Left ventricle myocardium superior (tissue), 1 donor: ENCODE data around the gene RBM20. TPM values are rescaled to one million over a fixed set of nuclear protein-coding genes. Genes with fewer than 3 reads are reported as not detected.
"Not testable (repeated sequence)": the region's sequence is repeated elsewhere in the genome, so short reads cannot be mapped to it uniquely, and the experiment has no call there.

Experiments
- ATAC-seq: fragments of 200-7000 bp; cut with Tn5 transposase; one replicate; pipeline ENCODE4 v1.9.1; 2020; ENCODE audit warnings: mild to moderate bottlenecking, moderate library complexity
- DNase-seq: peaks from one replicate; pipeline ENCODE4 v3.0.0-alpha.2; 2020
- intact Hi-C: fragments of 100-400 bp; cut with micrococcal nuclease; formaldehyde crosslinking; loops from one replicate; pipeline ENCODE4 v1.11.0; 2022
- total RNA-seq: library from RNA; stranded (reverse); fragmentation: NEBNext Ultra II Directional; extraction: Animal tissue kit (Norgen Biotek cat#: 25700); gene quantifications from one replicate; pipeline ENCODE4 v1.2.1, GENCODE V29; 2021
- donor health status: DM: no; HTN: yes; CAD: no; lungs with severe emphysema.

RBM20 gene
- total RNA-seq, 1 donor from 2014 or later = 114 TPM

DNA sequence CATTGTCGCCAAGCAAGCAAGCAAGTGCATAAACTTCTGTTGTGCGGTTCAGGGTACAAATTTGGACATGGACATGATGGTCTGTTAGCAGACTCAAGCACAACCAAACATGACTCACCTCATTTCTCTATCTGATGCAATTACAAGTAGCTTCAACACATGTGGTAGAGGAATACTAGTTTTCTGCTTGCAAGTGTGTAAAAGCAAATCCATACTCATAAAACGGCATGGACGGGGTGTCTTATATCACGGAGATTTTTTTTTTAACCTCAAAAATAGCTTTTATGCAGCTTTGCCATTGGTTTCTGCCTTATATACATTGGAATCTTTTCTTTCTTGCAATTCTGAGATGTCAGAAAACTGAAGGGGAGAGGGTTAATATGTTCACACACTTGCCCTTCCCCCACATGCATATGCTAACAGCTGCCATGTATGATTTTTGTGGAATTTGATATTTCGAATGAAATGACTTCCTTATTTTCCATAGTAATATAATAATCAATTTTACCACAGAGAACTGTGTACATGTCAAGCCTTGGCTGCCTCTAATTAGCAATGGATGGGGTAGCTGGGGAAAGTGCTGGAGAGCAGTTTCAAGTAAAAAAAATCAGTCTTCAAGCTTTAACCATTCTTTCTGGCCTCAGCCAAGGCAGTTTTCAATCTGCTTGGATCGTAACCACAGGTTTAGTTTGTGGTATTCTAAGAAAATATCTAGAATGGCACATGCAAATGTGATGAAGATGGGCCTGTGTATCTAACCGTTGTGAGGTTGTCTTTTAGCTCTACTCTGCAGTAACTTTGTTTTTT lies 121.6 kb downstream of the RBM20 start:
- intact Hi-C loops = no loop called here
- no peak for DNase-seq
- peak; percentile 23 for ATAC-seq

DNA sequence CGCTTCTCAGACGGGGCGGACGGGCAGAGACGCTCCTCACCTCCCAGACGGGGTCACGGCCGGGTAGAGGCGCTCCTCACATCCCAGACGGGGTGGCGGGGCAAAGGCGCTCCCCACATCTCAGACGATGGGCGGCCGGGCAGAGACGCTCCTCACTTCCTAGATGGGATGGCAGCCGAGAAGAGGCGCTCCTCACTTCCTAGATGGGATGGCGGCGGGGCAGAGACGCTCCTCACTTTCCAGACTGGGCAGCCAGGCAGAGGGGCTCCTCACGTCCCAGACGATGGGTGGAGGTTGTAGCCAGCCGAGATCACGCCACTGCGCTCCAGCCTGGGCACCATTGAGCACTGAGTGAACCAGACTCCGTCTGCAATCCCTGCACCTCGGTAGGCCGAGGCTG lies 123.5 kb downstream of the RBM20 start:
- ATAC-seq, DNase-seq, intact Hi-C loops: not testable (repeated sequence)

DNA sequence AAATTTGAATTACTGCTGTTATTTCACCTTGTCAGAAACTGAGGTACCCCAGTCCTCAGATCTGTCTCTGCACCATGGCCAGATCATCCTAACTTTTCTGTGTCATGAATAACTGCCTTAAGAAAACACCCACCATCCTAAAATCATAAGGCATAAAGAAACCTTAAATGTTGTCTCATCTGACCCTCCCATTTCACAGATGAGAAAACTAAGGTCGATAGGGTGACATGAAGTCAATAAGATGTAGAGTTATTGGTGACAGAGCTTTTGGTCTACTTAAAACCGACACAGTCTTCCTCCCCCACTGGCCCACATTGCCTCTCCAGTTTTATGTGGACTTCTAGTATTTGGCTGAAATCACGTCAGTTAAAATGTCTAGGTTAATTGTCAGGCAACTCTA lies 126.1 kb downstream of the RBM20 start:
- ATAC-seq = no peak
- DNase-seq = no peak
- intact Hi-C loops = no loop called here

DNA sequence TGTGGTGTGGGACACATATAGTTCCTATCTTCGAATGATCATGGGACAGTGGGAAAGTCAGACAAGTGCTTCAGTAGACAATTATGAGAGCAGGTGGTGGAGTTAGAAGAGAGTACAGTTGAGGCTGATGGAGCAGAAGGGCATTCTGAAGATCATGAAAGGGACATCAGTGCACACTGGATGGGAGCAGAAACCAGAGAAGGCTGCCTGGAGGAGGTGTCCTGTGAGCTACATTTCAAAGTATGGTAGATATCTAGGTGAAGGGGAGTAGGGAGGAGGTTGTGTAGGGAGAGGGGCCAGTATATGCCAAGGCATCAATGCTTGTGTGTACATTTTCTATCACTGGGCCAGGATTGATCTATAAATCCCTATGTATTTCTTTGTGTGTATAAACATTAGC lies 127.3 kb downstream of the RBM20 start:
- intact Hi-C loops = no loop called here
- DNase-seq = no peak
- ATAC-seq = no peak

- ATAC-seq (no peak), DNase-seq (no peak)
- intact Hi-C loops = no loop called here
Measured at GRCh38 chr10:110771991-110772390, 127.9 kb downstream of the RBM20 start.

DNA sequence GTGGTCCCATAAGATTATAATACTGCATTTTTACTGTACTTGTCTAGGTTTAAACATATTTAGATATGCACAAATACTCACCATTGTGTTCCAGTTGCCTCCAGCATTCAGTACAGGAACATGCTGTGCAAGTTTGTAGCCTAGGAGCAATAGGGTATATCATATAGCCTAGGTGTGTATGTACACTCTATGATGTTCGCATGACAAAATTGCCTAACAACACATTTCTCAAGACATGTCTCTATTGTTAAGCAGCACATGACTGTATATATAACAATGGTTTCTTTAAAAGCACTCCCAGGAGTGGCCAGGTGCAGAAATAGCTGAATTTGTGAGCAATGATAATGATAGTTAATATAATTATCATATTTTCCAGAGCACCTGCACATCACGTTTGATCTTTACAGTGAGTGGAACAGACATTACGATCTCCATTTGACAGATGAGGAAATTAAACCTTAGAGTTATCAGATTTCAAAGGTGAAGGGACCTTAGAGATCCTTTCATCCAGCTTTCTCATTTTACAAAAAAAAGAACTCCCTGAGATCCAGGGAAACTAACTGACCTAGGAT lies 128.4 kb downstream of the RBM20 start:
- ATAC-seq (no peak), DNase-seq (no peak)
- intact Hi-C loops = no loop called here

GRCh38 chr10:110773693-110774068 lies 129.5 kb downstream of the RBM20 start:
- ATAC-seq (no peak), DNase-seq (no peak)
- intact Hi-C loops = no loop called here

GRCh38 chr10:110774069-110775019 lies 130.2 kb downstream of the RBM20 start:
- DNase-seq (no peak), ATAC-seq (peak; percentile 33)
- intact Hi-C loops = no loop called here

DNA sequence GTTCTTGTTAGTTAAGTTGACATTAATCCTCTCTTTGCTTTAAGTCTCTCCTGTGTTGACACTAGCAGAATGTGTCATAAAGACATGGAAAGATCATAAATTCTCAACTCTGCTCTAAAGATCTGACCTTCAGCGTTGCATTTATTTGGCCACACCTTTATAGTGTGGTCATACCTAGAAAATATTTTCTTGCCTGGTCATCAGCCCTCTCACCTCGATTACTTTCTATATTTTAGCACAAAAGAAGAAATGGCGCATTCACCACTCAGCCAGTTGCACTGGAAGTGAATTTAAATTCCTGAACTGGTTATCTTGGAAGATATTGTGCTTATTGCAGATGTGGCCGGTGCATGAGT lies 130.9 kb downstream of the RBM20 start:
- DNase-seq (no peak), ATAC-seq (no peak)
- intact Hi-C loops = no loop called here

- ATAC-seq (peak; percentile 8), DNase-seq (no peak)
- intact Hi-C loops = no loop called here
Measured at GRCh38 chr10:110775406-110775805, 131.3 kb downstream of the RBM20 start.

DNA sequence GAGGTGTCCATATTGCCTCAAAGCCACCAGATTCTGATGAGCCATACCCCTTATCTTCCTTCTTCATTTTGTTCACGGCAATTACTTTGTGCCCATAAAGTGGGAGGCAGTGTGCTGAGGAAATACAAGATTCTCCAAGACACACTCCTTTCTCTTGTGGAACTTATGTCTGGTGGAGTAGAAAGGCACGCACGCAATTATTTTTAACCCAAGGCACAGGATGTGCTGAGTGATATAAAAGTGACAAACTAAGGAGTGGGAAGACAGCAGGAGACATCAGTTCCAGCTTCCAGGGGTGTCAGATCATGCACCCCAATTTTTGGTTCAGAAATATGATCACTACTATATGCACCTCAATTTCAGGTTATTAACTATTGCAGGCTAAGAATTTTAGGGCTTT lies 132.9 kb downstream of the RBM20 start:
- intact Hi-C loops = no loop called here
- DNase-seq = no peak
- no peak for ATAC-seq

- DNase-seq (no peak), ATAC-seq (peak; percentile 24)
- intact Hi-C loops = no loop called here
Measured at GRCh38 chr10:110777661-110778060, 133.5 kb downstream of the RBM20 start.

- DNase-seq (no peak), ATAC-seq (no peak)
- intact Hi-C loops = no loop called here
Measured at GRCh38 chr10:110778211-110778610, 134.1 kb downstream of the RBM20 start.

DNA sequence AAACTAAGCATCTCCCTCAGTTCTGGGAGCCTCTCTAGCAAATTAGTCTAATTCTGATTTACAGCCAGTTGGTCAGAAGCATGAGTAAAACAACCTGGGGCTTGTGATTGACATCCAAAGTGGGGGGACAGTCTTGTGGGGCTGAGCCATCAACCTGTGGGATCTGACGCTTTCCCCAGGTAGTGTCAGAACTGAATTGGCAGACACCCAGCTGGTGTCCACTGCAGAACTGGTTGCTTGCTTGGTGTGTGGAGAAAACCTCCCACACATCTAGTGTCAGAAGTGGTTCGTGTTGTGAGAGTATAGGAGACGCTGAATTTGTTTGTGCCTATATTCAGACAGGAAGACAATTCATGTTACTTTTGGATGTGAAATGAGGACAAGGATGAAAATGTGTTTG lies 135.4 kb downstream of the RBM20 start:
- ATAC-seq (no peak), DNase-seq (no peak)
- intact Hi-C loops = no loop called here

DNA sequence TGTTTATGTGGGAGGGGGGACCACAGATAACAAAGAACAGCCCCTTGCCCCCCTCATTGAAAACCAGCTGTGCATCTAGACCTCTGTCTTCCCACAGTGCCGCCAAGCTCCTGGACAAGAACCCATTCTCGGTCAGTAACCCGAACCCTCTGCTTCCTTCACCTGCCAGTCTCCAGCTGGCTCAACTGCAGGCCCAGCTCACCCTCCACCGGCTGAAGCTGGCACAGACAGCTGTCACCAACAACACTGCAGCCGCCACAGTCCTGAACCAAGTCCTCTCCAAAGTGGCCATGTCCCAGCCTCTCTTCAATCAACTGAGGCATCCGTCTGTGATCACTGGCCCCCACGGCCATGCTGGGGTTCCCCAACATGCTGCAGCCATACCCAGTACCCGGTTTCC lies 136.6 kb downstream of the RBM20 start:
- intact Hi-C loops = no loop called here
- ATAC-seq (peak; percentile 78), DNase-seq (peak; percentile 72)

GRCh38 chr10:110781139-110781538 lies 137.0 kb downstream of the RBM20 start:
- DNase-seq = no peak
- intact Hi-C loops = no loop called here

GRCh38 chr10:110782616-110783015 lies 138.5 kb downstream of the RBM20 start:
- DNase-seq (no peak), ATAC-seq (no peak)
- intact Hi-C loops = no loop called here

More at GRCh38 chr10:110781139-110781538, 137.0 kb downstream of the RBM20 start:
- peak; percentile 4 for ATAC-seq

DNA sequence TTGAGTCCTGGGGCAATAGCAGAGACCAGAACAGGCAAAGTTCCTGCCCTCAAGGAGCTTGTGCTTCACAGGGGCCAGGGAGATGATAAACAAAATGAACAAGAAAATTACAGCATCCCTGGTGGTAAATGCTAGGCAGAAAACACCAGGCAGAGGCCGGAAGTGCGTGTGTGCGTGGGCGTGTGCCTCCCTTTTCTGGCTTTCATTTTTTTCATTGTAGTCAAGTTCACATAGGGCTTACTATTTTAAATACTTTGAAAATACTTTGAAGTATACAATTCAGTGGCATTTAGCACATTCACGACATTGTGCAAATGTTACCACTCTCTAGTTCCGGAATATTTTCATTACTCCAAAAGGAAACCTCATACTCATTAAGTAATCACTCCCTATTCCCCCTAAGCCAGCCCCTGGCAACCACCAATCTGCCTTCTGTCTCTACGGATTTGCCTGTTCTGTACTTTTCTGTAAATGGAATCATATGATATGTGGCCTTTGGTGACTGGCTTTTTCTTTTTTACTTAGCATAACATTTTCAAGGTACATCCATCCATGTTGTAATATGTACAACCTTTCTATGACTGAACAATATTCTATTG lies 139.5 kb downstream of the RBM20 start:
- ATAC-seq (no peak), DNase-seq (no peak)
- intact Hi-C loops = no loop called here

- DNase-seq = no peak
- ATAC-seq = peak; percentile 10
- intact Hi-C loops = no loop called here
Measured at GRCh38 chr10:110784198-110784597, 140.1 kb downstream of the RBM20 start.

- peak; percentile 36 for ATAC-seq
- intact Hi-C loops = no loop called here
- no peak for DNase-seq
Measured at GRCh38 chr10:110786172-110786571, 142.0 kb downstream of the RBM20 start.
